ENCODE results near the gene POLR1D.

GRCh38 chr13:27622102-27622820, 569 bp downstream of the POLR1D start:
- TF ChIP-seq CTCF (IDR thresholded peaks at IDR 0.05) (no peak), POLR2A (IDR thresholded peaks at IDR 0.05) (no peak), EP300 (IDR thresholded peaks at IDR 0.05) (peak in 1 of 2 donors; percentile 2)

Data from tibial nerve (tissue), 4 donors.